Muscle layer of duodenum (tissue), 2 donors: Measurements from ENCODE around the gene UBR4.

Experiments
- H3K27ac ChIP-seq: one replicate; pipeline ENCODE4 v1.7.0; 2013; ENCODE audit warnings: mild to moderate bottlenecking, low read length
- H3K27me3 ChIP-seq: one replicate; pipeline ENCODE4 v1.7.0; 2013; ENCODE audit warnings: low read depth, mild to moderate bottlenecking, control low read depth, low read length
- H3K36me3 ChIP-seq, 2 donors: one replicate each; pipeline ENCODE4 v1.7.0; 2013; ENCODE audit warnings: low read length in 2 of 2, control low read depth in 1 of 2, mild to moderate bottlenecking in 1 of 2; ENCODE audit not compliant: insufficient read depth in 2 of 2, control insufficient read depth in 1 of 2
- H3K4me1 ChIP-seq, 2 donors: one replicate each; pipeline ENCODE4 v1.7.0; 2013; ENCODE audit warnings: low read length in 2 of 2, mild to moderate bottlenecking in 2 of 2, control low read depth in 1 of 2, moderate library complexity in 1 of 2; ENCODE audit not compliant: insufficient read depth in 2 of 2, control insufficient read depth in 1 of 2
- H3K4me3 ChIP-seq, 2 donors: one replicate each; pipeline ENCODE4 v1.7.0; 2013; ENCODE audit warnings: low read length in 2 of 2, low read depth in 1 of 2, mild to moderate bottlenecking in 1 of 2
- H3K9me3 ChIP-seq, 2 donors: one replicate each; pipeline ENCODE4 v1.7.0; 2013; ENCODE audit warnings: low read length in 2 of 2, control low read depth in 1 of 2, mild to moderate bottlenecking in 1 of 2; ENCODE audit not compliant: control insufficient read depth in 1 of 2
- donor health status: healthy.

UBR4 gene

DNA sequence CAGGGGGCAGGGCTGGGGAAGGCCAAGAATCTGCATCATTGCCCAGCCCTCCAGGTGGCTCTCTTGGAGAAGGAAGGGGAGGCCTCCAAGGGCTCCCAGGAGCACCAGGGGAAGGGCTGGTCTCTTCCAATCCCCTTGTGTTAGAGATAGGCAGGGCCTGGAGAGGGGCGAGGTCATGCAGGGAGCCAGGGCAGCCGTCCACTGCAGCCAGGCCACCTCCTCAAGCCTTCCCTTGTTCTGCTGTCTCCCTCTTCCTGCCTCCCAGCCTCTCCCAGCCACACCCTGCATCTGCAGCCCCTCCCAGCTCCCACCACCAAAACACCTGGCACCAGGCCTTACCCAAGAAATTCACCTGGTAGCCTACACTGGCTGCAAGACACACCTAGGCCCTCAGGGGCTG is 148.3 kb downstream of the UBR4 start:
- Histone ChIP-seq H3K9me3 (no peaks in the 10 kb centered on the region), H3K27ac (no peak overlapping the region), H3K36me3 (no peaks in the 10 kb centered on the region), H3K27me3 (no peaks in the 10 kb centered on the region), H3K4me3 (no peak overlapping the region), H3K4me1 (peaks cover 0 to 4% of the 10 kb centered on the region in 2 donors)

DNA sequence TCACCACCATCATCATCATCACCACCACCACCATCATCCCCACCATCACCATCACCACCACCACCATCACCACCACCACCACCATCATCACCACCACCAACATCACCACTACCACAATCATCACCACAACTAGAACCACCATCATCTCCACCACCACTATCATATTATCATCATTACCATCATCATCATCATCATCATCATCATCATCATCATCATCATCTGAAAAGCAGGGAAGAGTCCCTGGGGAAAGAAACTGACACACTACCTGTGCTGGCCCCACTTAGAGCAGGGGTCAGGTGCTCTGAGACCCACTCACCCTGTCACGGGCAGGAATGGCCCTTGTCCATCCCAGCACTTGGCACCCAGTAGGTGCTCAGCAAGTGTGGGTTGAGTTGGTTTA is 148.7 kb downstream of the UBR4 start:
- no peaks in the 10 kb centered on the region for H3K9me3 ChIP-seq
- H3K27me3 ChIP-seq: no peaks in the 10 kb centered on the region
- no peaks in the 10 kb centered on the region for H3K36me3 ChIP-seq
- H3K27ac ChIP-seq: no peak overlapping the region
- no peaks in the 10 kb centered on the region for H3K4me1 ChIP-seq
- H3K4me3 ChIP-seq: no peak overlapping the region

DNA sequence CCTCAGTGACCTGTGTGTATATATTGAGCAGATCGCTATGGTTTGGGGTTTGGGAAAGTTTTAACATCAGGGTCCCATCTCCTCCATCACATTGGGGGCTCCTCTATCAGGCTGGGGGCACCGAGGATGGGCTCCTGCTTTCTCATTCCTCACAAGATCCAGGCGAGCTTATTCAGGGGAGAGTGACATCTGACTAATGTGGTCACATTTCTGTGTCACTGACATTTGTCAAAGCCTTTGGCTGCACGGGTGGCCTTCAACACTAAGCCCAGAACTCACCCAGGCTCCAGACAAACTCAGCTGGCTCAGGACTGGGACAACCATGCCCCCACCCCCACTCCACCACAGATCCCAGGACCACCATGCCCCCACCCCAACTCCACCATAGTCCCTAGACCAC is 150.3 kb downstream of the UBR4 start:
- H3K4me3 ChIP-seq: no peak overlapping the region
- no peaks in the 10 kb centered on the region for H3K9me3 ChIP-seq
- H3K27ac ChIP-seq: no peak overlapping the region
- no peaks in the 10 kb centered on the region for H3K27me3 ChIP-seq
- H3K36me3 ChIP-seq: no peaks in the 10 kb centered on the region
- no peaks in the 10 kb centered on the region for H3K4me1 ChIP-seq

DNA sequence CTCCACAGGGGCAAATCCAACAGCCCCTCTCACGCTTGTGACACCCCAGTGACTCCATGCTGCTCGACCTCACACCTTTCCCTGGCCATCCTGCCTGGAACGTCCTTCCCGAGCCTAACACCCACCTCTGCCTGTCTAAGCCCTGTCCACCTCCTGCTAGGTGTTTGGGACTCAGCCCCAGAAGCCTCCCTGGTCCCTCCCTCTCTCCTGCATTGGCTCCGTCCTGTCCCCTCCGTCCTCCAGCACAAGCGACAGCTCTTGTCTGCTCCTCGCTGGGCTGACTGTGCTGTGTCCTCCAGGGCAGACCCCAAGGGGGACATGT is 151.6 kb downstream of the UBR4 start:
- Histone ChIP-seq H3K4me1 (no peaks in the 10 kb centered on the region), H3K27me3 (peaks cover 10% of the 10 kb centered on the region), H3K9me3 (no peaks in the 10 kb centered on the region), H3K27ac (no peak overlapping the region), H3K36me3 (no peaks in the 10 kb centered on the region), H3K4me3 (no peak overlapping the region)

DNA sequence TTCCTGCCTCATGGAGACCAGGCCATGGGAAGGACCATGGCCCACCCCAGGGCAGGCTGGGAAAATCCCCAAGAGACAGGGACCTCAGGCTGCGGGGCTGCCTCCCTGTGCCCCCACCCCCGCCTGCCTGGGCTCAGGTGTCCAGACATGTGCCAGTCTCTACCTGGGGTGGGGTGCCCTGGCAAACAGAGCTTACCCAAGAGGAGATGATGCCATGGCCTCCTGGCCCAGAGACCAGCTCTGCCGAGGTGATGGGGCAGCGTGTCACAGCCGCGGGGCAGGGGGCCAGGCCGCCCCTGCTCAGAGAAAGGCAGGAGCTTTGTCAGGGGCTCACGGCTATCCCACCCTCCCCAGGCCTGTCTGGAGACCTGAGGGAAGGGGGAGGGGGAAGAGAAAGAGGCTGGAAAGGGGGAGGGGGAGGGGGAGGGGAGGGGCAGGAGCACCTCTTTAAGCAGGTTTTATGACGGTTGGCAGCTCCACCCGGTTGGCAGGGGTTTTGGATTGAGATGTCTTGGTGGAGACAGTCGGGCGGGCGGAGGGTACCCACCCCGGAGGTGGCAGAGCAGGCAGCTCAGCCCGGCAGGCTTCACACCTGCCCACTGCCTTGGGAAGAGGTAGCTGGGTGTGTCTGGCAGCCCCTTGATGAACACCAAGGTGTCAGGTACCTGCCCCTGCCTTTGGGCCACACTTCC is 152.1 kb downstream of the UBR4 start:
- H3K9me3 ChIP-seq: no peaks in the 10 kb centered on the region
- no peaks in the 10 kb centered on the region for H3K36me3 ChIP-seq
- no peak overlapping the region for H3K27ac ChIP-seq
- peaks cover 11% of the 10 kb centered on the region for H3K27me3 ChIP-seq
- no peaks in the 10 kb centered on the region for H3K4me1 ChIP-seq
- no peak overlapping the region for H3K4me3 ChIP-seq

DNA sequence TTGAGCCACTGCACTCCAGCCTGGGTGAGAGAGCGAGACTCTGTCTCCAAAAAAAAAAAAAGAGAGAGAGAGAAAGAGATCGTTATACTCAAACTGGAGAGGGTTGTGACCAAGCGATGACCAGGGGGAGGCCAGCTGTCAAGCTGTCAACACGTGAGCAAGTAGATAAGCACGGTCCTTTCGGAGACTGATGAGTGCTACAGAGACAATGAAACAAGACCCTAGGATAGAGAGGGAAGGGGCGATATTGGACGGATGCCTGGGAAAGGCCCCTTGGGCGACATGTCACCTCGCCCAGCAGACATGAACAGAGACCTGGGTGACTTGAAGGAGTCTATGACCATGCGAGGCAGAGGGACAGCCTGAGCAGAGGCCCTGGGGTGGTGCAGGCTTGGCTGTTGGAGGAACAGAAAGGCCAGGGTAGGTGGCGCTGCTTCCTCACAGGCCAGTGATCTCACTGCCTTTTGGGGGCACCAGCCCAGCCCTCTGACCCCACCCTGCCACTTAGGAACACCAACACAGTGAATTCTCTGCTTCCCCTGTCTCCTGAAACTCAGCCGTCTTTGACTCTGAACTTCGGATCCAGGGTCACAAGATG is 152.8 kb downstream of the UBR4 start:
- Histone ChIP-seq H3K9me3 (no peaks in the 10 kb centered on the region), H3K4me1 (no peaks in the 10 kb centered on the region), H3K27ac (no peak overlapping the region), H3K27me3 (peaks cover 11% of the 10 kb centered on the region), H3K36me3 (no peaks in the 10 kb centered on the region), H3K4me3 (no peak overlapping the region)

DNA sequence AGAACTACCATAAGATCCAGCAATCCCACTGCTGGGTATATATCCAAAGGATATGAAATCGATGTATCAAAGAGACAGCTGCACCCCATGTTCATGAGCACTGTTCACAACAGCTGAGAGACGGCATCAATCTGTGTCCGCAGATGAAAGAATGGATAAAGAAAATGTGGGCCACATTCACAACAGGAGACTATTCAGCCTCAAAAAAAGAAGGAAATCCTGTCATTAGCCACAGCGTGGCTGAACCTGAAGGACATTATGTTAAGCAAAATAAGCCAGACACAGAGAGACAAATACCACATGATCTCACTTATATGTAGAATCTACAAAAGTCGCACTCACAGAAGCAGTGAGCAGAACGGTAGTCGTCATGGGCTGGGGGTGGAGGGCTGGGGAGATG is 154.4 kb downstream of the UBR4 start:
- no peaks in the 10 kb centered on the region for H3K36me3 ChIP-seq
- no peaks in the 10 kb centered on the region for H3K4me1 ChIP-seq
- H3K27ac ChIP-seq: no peak overlapping the region
- peaks cover 11% of the 10 kb centered on the region for H3K27me3 ChIP-seq
- H3K9me3 ChIP-seq: no peaks in the 10 kb centered on the region
- no peak overlapping the region for H3K4me3 ChIP-seq

DNA sequence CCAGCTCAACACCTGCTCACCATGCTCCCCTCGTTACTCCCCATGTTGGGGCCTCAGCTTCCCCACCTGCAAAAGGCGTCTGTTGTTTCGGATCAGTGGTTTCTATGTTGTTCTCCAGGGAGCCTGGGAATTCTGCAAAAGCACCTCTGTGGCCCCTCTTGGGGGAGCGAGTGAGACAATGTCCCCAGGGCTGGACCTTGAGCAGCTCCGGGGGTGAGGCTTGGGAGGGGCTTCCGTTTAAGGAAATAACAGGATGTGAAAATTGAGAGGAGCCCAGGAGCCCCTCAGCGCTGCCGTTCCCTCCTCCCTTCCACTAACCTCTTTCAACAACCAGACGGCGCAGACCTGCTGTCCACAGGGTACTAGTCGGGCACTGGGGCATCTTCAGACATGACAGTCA is 155.1 kb downstream of the UBR4 start:
- Histone ChIP-seq H3K36me3 (no peaks in the 10 kb centered on the region), H3K4me1 (no peaks in the 10 kb centered on the region), H3K27me3 (peaks cover 11% of the 10 kb centered on the region), H3K9me3 (no peaks in the 10 kb centered on the region), H3K4me3 (no peak overlapping the region), H3K27ac (no peak overlapping the region)

DNA sequence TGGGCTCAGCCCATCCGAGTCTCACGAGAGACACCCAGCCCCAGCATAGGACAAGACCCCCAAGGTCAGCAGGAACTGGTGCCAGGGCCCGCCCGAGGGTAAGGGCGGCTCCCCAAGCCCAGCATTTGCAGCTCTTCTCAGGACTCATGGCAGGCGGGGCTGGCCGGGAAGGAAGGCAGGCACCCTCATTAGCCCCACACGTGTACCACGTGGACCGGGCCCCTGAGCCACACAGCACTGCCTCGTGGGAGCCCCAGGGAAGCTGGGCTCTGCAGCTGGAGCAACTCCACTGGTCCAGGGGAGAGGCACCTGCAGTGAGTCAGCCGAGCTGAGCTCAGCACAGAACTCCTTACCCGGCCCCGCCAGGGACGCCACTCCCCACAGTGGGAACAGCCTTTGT is 155.8 kb downstream of the UBR4 start:
- no peak overlapping the region for H3K27ac ChIP-seq
- H3K4me3 ChIP-seq: no peak overlapping the region
- H3K9me3 ChIP-seq: no peaks in the 10 kb centered on the region
- H3K36me3 ChIP-seq: no peaks in the 10 kb centered on the region
- H3K4me1 ChIP-seq: no peaks in the 10 kb centered on the region
- peaks cover 11% of the 10 kb centered on the region for H3K27me3 ChIP-seq

DNA sequence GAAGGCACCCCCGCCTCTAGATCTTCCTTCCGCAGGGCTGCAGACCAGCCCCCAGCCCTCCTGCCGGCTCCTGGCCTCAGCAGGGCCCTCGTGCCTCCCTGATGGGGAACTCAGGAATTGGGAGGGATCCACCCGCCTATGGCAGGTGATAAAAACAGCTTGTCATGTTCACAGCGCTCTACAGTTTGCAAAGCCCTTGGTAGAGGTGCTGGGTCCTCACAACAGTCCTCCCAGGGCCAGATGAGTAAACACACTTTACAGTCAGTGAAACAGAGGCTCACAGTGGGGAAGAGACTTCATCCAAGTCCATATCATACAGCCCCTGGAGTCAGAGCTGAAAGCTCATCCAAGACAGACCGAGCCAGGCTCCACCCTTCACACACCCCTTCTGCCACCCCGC is 156.6 kb downstream of the UBR4 start:
- Histone ChIP-seq H3K4me1 (no peaks in the 10 kb centered on the region), H3K36me3 (no peaks in the 10 kb centered on the region), H3K9me3 (no peaks in the 10 kb centered on the region), H3K27ac (no peak overlapping the region), H3K27me3 (peaks cover 11% of the 10 kb centered on the region), H3K4me3 (no peak overlapping the region)

DNA sequence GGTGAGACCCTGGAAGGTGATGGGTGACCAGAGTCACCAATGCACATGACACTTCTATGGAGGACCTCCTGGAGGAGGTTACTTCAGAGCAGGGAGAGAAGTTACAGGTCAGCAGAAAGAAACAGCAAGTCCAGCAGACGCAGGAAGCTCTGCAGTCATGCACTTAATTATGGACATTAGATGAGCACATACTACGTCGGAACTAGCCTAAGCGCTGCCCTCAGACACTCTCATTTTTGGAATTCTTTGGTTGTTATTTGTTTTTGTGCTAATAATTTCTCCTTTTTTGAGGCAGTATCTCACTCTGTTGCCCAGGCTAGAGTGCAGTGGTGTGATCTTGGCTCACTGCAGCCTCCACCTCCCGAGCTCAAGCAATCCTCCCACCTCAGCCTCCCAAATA is 160.3 kb downstream of the UBR4 start:
- H3K36me3 ChIP-seq: no peaks in the 10 kb centered on the region
- peaks cover 11% of the 10 kb centered on the region for H3K27me3 ChIP-seq
- no peaks in the 10 kb centered on the region for H3K4me1 ChIP-seq
- H3K27ac ChIP-seq: no peak overlapping the region
- no peaks in the 10 kb centered on the region for H3K9me3 ChIP-seq
- H3K4me3 ChIP-seq: no peak overlapping the region

DNA sequence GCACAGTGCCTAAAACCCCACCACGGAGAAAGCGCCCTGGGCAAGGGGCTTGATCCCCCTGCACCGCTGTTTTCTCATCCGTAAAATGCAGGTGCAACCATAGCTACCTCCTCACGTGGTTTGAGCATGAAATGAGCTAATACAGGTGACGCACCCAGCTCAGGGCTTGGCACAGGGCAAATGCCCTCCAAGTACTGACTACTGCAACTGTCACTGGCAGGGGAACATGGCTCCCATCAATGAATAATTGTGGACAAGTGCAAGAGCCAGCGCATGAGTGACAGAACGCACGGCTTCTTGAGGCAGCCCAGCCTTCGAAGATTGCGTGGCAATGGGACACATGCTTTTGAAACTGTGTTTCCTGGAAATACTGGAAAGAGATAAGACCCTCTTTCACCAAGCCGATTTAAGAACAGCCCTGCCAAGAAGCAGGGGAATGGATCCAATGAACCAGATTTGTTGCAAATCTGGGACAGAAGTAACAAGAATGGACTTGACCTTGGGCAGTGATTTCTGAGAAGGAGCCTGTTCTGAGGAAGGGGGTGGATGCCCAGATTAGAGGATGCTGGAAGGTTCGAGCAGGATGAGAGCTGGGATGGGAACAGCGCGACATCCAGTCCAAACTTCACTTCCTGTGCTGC is 160.8 kb downstream of the UBR4 start:
- H3K4me1 ChIP-seq: no peaks in the 10 kb centered on the region
- H3K27me3 ChIP-seq: peaks cover 13% of the 10 kb centered on the region
- no peak overlapping the region for H3K27ac ChIP-seq
- no peaks in the 10 kb centered on the region for H3K36me3 ChIP-seq
- H3K4me3 ChIP-seq: no peak overlapping the region
- no peaks in the 10 kb centered on the region for H3K9me3 ChIP-seq
